Endodermal cell (in vitro differentiated cells): ENCODE results near the gene IZUMO4. TPM values are rescaled to one million over a fixed set of nuclear protein-coding genes. Genes with fewer than 3 reads are reported as not detected.

Experiments used
- DNase-seq: peaks from one replicate; pipeline ENCODE4 v3.0.0-alpha.2; 2017
- H3K27ac ChIP-seq: 2 replicates; pipeline ENCODE4 v1.5.1; 2013; ENCODE audit warnings: mild to moderate bottlenecking, low read depth, low read length, moderate library complexity
- H3K27me3 ChIP-seq: 2 replicates; pipeline ENCODE4 v1.6.1; 2013; ENCODE audit warnings: mild to moderate bottlenecking, low read length, moderate library complexity; ENCODE audit not compliant: insufficient read depth, control insufficient read depth, poor library complexity, severe bottlenecking
- H3K36me3 ChIP-seq: 2 replicates; pipeline ENCODE4 v1.7.0; 2013; ENCODE audit warnings: mild to moderate bottlenecking, low read length, moderate library complexity; ENCODE audit not compliant: control insufficient read depth, insufficient read depth
- H3K4me1 ChIP-seq: one replicate; pipeline ENCODE4 v1.7.0; 2013; ENCODE audit warnings: low read length; ENCODE audit not compliant: control insufficient read depth, insufficient read depth
- H3K4me3 ChIP-seq: 2 replicates; pipeline ENCODE4 v1.5.1; 2013; ENCODE audit warnings: mild to moderate bottlenecking, low read length, moderate library complexity
- H3K9ac ChIP-seq: 2 replicates; pipeline ENCODE4 v1.6.1; 2013; ENCODE audit warnings: mild to moderate bottlenecking, low read length, moderate library complexity; ENCODE audit not compliant: poor library complexity, severe bottlenecking; ENCODE audit errors: extremely low read depth
- H3K9me3 ChIP-seq: 2 replicates; pipeline ENCODE4 v1.6.1; 2013; ENCODE audit warnings: mild to moderate bottlenecking, low read length, moderate library complexity; ENCODE audit not compliant: control insufficient read depth
- H3K27ac Mint-ChIP-seq: 2 replicates; pipeline ENCODE4 v1.8.0; 2020; ENCODE audit warnings: mixed read lengths
- H3K27me3 Mint-ChIP-seq: 2 replicates; pipeline ENCODE4 v1.8.0; 2021; ENCODE audit warnings: mild to moderate bottlenecking, mixed read lengths; ENCODE audit not compliant: insufficient read depth
- H3K36me3 Mint-ChIP-seq: 2 replicates; pipeline ENCODE4 v1.8.0; 2020; ENCODE audit warnings: low read depth, mixed read lengths
- H3K4me1 Mint-ChIP-seq: 2 replicates; pipeline ENCODE4 v1.8.0; 2020; ENCODE audit warnings: mixed read lengths
- H3K4me3 Mint-ChIP-seq: 2 replicates; pipeline ENCODE4 v1.8.0; 2020; ENCODE audit warnings: mild to moderate bottlenecking, moderate library complexity, mixed read lengths
- H3K9me3 Mint-ChIP-seq: 2 replicates; pipeline ENCODE4 v1.8.0; 2020; ENCODE audit warnings: mild to moderate bottlenecking, mixed read lengths
- CTCF ChIP-seq: fragments of 200-600 bp; sonication (generic); conservative IDR thresholded peaks from 2 replicates; pipeline ENCODE4 v1.5.0; 2021; ENCODE audit warnings: antibody characterized with exemption, mild to moderate bottlenecking
- WGBS, 2 experiments: methylation state at CpG; one replicate each; pipeline versions ENCODE4 v1.1.5 to v1.1.7; 2013; ENCODE audit warnings: missing lambda C conversion rate in 2 of 2, mixed read lengths in 1 of 2; ENCODE audit not compliant: insufficient coverage in 1 of 2, insufficient read length in 1 of 2; 5-methylcytosine and 5-hydroxymethylcytosine counted together
- total RNA-seq, 2 donors: library from RNA; stranded (reverse); fragmentation: NEBNext Ultra II Directional in 1 of 2; extraction: Animal tissue kit (Norgen Biotek cat#: 25700) in 1 of 2; gene quantifications; 2 replicates in 1 of 2; 3 replicates in 1 of 2; pipeline ENCODE4 v1.2.1, GENCODE V29; 2021

IZUMO4 gene
- total RNA-seq, 2 donors from 2014 or later, result 4.3 to 5.4 TPM

DNA sequence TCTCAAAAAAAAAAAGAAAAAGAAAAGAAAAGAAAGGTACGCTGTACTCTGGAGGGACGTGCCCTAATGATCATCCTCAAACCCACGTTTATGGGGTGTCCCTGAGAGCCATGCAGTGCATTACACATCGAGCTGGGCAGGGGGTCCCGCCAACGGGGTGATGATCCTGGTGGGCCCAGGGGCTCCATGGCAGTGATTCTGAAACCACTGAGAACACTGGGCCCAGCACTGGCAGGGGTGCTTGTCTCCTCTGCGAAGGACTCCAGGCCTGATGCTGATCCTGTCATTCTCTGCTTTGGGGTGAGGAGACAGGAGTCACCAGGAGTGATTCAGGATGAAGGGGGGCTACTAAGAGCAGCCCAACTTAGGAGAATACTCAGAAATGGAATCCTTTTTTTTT is 19.3 kb upstream of the IZUMO4 start:
- Histone ChIP-seq H3K27ac (no peak overlapping the region), H3K9ac (no peak overlapping the region), H3K27me3 (no peaks in the 10 kb centered on the region), H3K4me3 (no peak overlapping the region), H3K9me3 (no peaks in the 10 kb centered on the region), H3K4me1 (no peaks in the 10 kb centered on the region), H3K36me3 (peaks cover 41% of the 10 kb centered on the region)
- H3K27ac Mint-ChIP-seq, result no peak overlapping the region
- H3K4me3 Mint-ChIP-seq, result no peak overlapping the region
- no peak for DNase-seq
- H3K27me3 Mint-ChIP-seq, result no peaks in the 10 kb centered on the region
- H3K9me3 Mint-ChIP-seq, result no peaks in the 10 kb centered on the region
- 96 to 98% methylated on average over 6 to 7 of the region's 7 CpGs for WGBS, 2 experiments
- H3K36me3 Mint-ChIP-seq, result peaks cover 46% of the 10 kb centered on the region
- TF ChIP-seq CTCF, result no peak
- H3K4me1 Mint-ChIP-seq, result no peaks in the 10 kb centered on the region

DNA sequence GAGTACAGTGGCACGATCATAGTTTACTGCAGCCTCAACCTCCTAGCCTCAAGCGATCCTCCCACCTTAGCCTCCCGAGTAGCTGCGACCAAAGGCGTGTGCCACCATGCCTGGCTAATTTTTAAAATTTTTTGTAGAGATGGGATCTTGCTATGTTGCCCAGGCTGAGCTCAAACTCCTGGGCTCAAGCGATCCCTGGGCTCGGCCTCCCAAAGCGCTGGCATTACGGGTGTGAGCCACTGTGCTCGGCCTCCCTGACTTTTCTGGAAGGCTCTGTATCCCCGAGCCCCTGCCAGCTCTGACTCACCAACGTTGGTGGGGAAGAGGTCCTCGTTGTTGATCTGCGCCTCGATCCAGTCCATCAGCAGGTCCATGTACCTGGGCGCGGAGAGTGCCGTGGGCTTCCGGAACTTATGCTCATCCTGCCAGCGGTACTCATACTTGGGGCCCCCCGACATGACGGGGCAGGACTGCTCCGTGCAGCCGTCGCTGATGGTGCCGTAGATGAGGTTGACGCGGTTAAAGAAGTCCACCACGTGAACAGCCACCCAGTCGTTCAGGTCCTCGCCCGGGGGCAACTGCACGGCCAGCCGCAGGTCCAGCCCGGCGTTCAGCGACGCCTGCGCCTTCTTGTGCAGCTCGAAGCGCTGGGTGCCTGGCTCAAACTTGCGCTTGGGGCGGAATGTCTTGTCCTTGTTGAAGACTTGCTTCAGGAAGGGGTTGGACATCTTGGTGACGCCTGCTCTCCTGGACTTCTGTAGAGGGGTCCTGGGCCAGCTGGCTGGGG is 18.7 kb upstream of the IZUMO4 start:
- Mint-ChIP-seq H3K4me3 (no peak overlapping the region), H3K27ac (no peak overlapping the region), H3K4me1 (no peaks in the 10 kb centered on the region), H3K36me3 (peaks cover 41% of the 10 kb centered on the region), H3K27me3 (no peaks in the 10 kb centered on the region), H3K9me3 (no peaks in the 10 kb centered on the region)
- DNase-seq, result no peak
- no peaks in the 10 kb centered on the region for H3K27me3 ChIP-seq
- H3K4me1 ChIP-seq, result no peaks in the 10 kb centered on the region
- H3K27ac ChIP-seq, result no peak overlapping the region
- H3K36me3 ChIP-seq, result peaks cover 37% of the 10 kb centered on the region
- WGBS, 2 experiments, result 96% methylated on average over 30 to 44 of the region's 44 CpGs
- H3K9me3 ChIP-seq, result no peaks in the 10 kb centered on the region
- no peak overlapping the region for H3K9ac ChIP-seq
- H3K4me3 ChIP-seq, result no peak overlapping the region
- no peak for TF ChIP-seq CTCF

DNA sequence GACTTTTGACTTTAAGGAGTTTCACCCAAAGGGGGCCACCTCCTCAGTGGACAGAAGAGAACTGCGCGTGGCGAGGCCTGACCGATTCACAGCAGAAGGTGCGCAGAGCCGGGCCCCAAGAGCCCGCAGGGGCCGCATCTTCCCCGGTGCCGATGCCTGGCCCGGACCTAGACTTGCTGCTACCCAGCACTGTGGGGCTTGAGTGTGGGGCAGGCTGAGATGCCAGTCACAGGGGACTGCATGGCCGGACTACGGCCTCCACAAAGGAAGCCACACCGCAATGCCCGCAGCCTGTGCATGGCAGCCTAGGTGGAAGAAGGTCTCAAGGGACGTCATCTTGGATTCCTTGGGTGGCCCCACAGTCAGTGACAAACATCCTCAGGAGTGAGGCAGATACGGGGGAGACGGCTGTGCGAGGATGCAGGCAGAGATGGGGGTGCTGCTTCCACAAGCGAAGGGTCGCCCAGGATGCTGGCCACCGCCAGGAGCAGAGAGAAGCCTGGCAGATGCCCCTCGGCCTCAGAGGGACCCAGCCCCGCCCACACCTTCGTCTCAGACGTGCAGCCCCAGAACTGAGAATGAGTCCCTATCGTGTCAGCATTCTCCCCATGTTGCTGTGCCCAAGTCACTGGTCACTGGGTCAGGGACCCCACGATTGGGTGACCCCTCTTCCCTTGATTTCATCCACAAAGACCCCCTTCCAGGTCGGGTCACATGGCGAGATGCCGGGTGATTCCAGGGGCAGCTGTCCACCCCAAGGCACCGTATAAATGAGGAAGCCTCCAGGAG is 17.4 kb upstream of the IZUMO4 start:
- H3K27me3 ChIP-seq, result no peaks in the 10 kb centered on the region
- H3K4me3 Mint-ChIP-seq, result no peak overlapping the region
- H3K36me3 Mint-ChIP-seq, result peaks cover 34% of the 10 kb centered on the region
- 94% methylated on average over 29 to 32 of the region's 32 CpGs for WGBS, 2 experiments
- no peaks in the 10 kb centered on the region for H3K27me3 Mint-ChIP-seq
- no peak overlapping the region for H3K27ac ChIP-seq
- no peaks in the 10 kb centered on the region for H3K9me3 ChIP-seq
- H3K36me3 ChIP-seq, result peaks cover 40% of the 10 kb centered on the region
- no peaks in the 10 kb centered on the region for H3K4me1 ChIP-seq
- no peaks in the 10 kb centered on the region for H3K9me3 Mint-ChIP-seq
- H3K4me1 Mint-ChIP-seq, result no peaks in the 10 kb centered on the region
- DNase-seq, result no peak
- H3K27ac Mint-ChIP-seq, result no peak overlapping the region
- H3K9ac ChIP-seq, result no peak overlapping the region
- TF ChIP-seq CTCF, result no peak
- no peak overlapping the region for H3K4me3 ChIP-seq
